ENCODE measurements around the gene CFAP45.
"Not testable (repeated sequence)": the region's sequence is repeated elsewhere in the genome, so short reads cannot be mapped to it uniquely, and the experiment has no call there.

The CFAP45 gene

GRCh38 chr1:159900755-159901360, 893 bp upstream of the CFAP45 start:
- Mint-ChIP-seq H3K9me3 (peaks cover 3% of the 10 kb centered on the region), H3K4me1 (peaks cover 13% of the 10 kb centered on the region), H3K27me3 (ENCODE audit: low read depth) (peaks cover 20% of the 10 kb centered on the region), H3K4me3 (no peak overlapping the region), H3K27ac (peak overlapping the region in 1 of 3 experiments; percentile 21), H3K36me3 (ENCODE audit: low read depth) (no peaks in the 10 kb centered on the region)
- no peak for TF ChIP-seq CTCF (IDR thresholded peaks at IDR 0.05; ENCODE audit: unreplicated experiment in 3 of 3)

- not testable (repeated sequence) for H3K9me3 Mint-ChIP-seq; H3K36me3 Mint-ChIP-seq (ENCODE audit: low read depth)
- H3K4me1 Mint-ChIP-seq, result peaks cover 20% of the 10 kb centered on the region
- H3K27me3 Mint-ChIP-seq (ENCODE audit: low read depth), result peaks cover 20% of the 10 kb centered on the region
- H3K27ac Mint-ChIP-seq, result peak overlapping the region in 2 of 3 experiments; percentile 54 to 83
- H3K4me3 Mint-ChIP-seq, result peak overlapping the region; percentile 30 to 48 (median 33)
These were observed 331 bp downstream of the CFAP45 start for GRCh38 chr1:159899634-159900033.

GRCh38 chr1:159898527-159898926, 1.4 kb downstream of the CFAP45 start:
- no peak overlapping the region for H3K27ac Mint-ChIP-seq
- H3K4me1 Mint-ChIP-seq, result peaks cover 20% of the 10 kb centered on the region
- TF ChIP-seq CTCF (IDR thresholded peaks at IDR 0.05; ENCODE audit: unreplicated experiment in 3 of 3), result no peak
- H3K4me3 Mint-ChIP-seq, result no peak overlapping the region
- peaks cover 20% of the 10 kb centered on the region for H3K27me3 Mint-ChIP-seq (ENCODE audit: low read depth)
- peaks cover 2% of the 10 kb centered on the region for H3K9me3 Mint-ChIP-seq
- H3K36me3 Mint-ChIP-seq (ENCODE audit: low read depth), result no peaks in the 10 kb centered on the region

- no peak overlapping the region for H3K4me3 Mint-ChIP-seq
- peaks cover 20% of the 10 kb centered on the region for H3K4me1 Mint-ChIP-seq
- no peak for TF ChIP-seq CTCF (IDR thresholded peaks at IDR 0.05; ENCODE audit: unreplicated experiment in 3 of 3)
- H3K27ac Mint-ChIP-seq, result no peak overlapping the region
- no peaks in the 10 kb centered on the region for H3K9me3 Mint-ChIP-seq
- peaks cover 25% of the 10 kb centered on the region for H3K27me3 Mint-ChIP-seq (ENCODE audit: low read depth)
- H3K36me3 Mint-ChIP-seq (ENCODE audit: low read depth), result no peaks in the 10 kb centered on the region
These were observed 2.0 kb downstream of the CFAP45 start for GRCh38 chr1:159897962-159898361.

- H3K4me1 Mint-ChIP-seq, result peaks cover 20% of the 10 kb centered on the region
- peaks cover 26% of the 10 kb centered on the region for H3K27me3 Mint-ChIP-seq (ENCODE audit: low read depth)
- H3K9me3 Mint-ChIP-seq, result no peaks in the 10 kb centered on the region
- H3K36me3 Mint-ChIP-seq (ENCODE audit: low read depth), result no peaks in the 10 kb centered on the region
- H3K4me3 Mint-ChIP-seq, result no peak overlapping the region
- peak overlapping the region in 1 of 3 experiments; percentile 44 for H3K27ac Mint-ChIP-seq
- no peak for TF ChIP-seq CTCF (IDR thresholded peaks at IDR 0.05; ENCODE audit: unreplicated experiment in 3 of 3)
These were observed 3.4 kb downstream of the CFAP45 start for GRCh38 chr1:159896546-159896930.

- peaks cover 26% of the 10 kb centered on the region for H3K27me3 Mint-ChIP-seq (ENCODE audit: low read depth)
- no peaks in the 10 kb centered on the region for H3K9me3 Mint-ChIP-seq
- H3K27ac Mint-ChIP-seq, result peak overlapping the region in 2 of 3 experiments; percentile 31 to 44
- no peaks in the 10 kb centered on the region for H3K36me3 Mint-ChIP-seq (ENCODE audit: low read depth)
- TF ChIP-seq CTCF (IDR thresholded peaks at IDR 0.05; ENCODE audit: unreplicated experiment in 3 of 3), result no peak
- H3K4me1 Mint-ChIP-seq, result peaks cover 20% of the 10 kb centered on the region
- no peak overlapping the region for H3K4me3 Mint-ChIP-seq
These were observed 4.0 kb downstream of the CFAP45 start for GRCh38 chr1:159895836-159896545.

Data from nephron (organoid).